Measurements from ENCODE around the gene SEMA6B. TPM values are rescaled to one million over a fixed set of nuclear protein-coding genes. Genes with fewer than 3 reads are reported as not detected.

Gene SEMA6B
- total and polyA plus RNA-seq, 2 of the 8 experiments (the other 6 are each of a cell fraction or from before 2014, with no cell fraction given), result 31.3 to 54.4 TPM

GRCh38 chr19:4606181-4606580 is 46.7 kb upstream of the SEMA6B start:
- Histone ChIP-seq H3K9ac (replicated peaks in 1 of 4; ENCODE audit: extremely low read depth in 1 of 4, low read depth in 3 of 4, low read length in 3 of 4) (no peak overlapping the region), H3K4me3 (ENCODE audit: extremely low read depth in 1 of 4, insufficient read depth in 2 of 4, low read depth in 3 of 4, low read length in 4 of 4) (no peak overlapping the region), H3K18ac (ENCODE audit: extremely low read depth, low read length) (no peak overlapping the region), H4K20me1 (replicated peaks in 1 of 2; ENCODE audit: control insufficient read depth in 1 of 2, insufficient read depth in 2 of 2, low read length in 2 of 2) (peaks cover 0 to 7% of the 10 kb centered on the region in 2 experiments), H3K9me3 (ENCODE audit: insufficient read depth in 2 of 2, low read depth in 1 of 2, low read length in 1 of 2) (no peaks in the 10 kb centered on the region), H3K27ac (ENCODE audit: low read depth, low read length) (no peak overlapping the region), H4K5ac (ENCODE audit: insufficient read length, low read depth, low read length) (no peak overlapping the region), H3K4ac (replicated peaks; ENCODE audit: insufficient read length, low read depth, low read length) (no peak overlapping the region), H3K4me2 (ENCODE audit: insufficient read depth in 1 of 2, low read depth in 2 of 2, low read length in 2 of 2) (no peak overlapping the region), H2AK5ac (ENCODE audit: low read depth, low read length) (no peak overlapping the region), H2BK20ac (ENCODE audit: low read length) (no peak overlapping the region), H3K23ac (ENCODE audit: insufficient read length) (no peak overlapping the region), H4K8ac (ENCODE audit: extremely low read depth, insufficient read depth, low read length) (no peak overlapping the region), H2AFZ (ENCODE audit: low read length) (no peak overlapping the region), H3K79me2 (ENCODE audit: control insufficient read depth in 1 of 2, insufficient read depth in 2 of 2, low read length in 2 of 2) (no peaks in the 10 kb centered on the region), H2BK15ac (ENCODE audit: low read length) (no peak overlapping the region), H2BK5ac (ENCODE audit: low read depth, low read length) (no peak overlapping the region), H3K4me1 (replicated peaks in 1 of 4; ENCODE audit: control insufficient read depth in 3 of 4, insufficient read depth in 4 of 4, low read length in 3 of 4) (peaks cover 0 to 4% (median 2%) of the 10 kb centered on the region in 4 experiments; a peak in 4 of 7 replicates), H3K23me2 (ENCODE audit: low read depth, low read length) (peaks cover 16% of the 10 kb centered on the region; the same call in 1 of the 2 replicates), H3K14ac (ENCODE audit: insufficient read length) (no peak overlapping the region), H3K56ac (replicated peaks; ENCODE audit: insufficient read length, low read depth, low read length) (no peak overlapping the region), H3K79me1 (ENCODE audit: low read depth, low read length) (no peaks in the 10 kb centered on the region), H4K91ac (replicated peaks; ENCODE audit: insufficient read length, low read length) (no peak overlapping the region), H2BK12ac (ENCODE audit: low read depth, low read length) (no peak overlapping the region), H2BK120ac (replicated peaks; ENCODE audit: low read depth, low read length) (no peak overlapping the region), H3K27me3 (replicated peaks in 1 of 4; ENCODE audit: control insufficient read depth in 3 of 4, extremely low read depth in 1 of 4, insufficient read depth in 3 of 4, low read length in 3 of 4) (peaks cover 0 to 4% (median 1%) of the 10 kb centered on the region in 4 experiments; a peak in 5 of 7 replicates), H3K36me3 (ENCODE audit: control insufficient read depth in 2 of 4, insufficient read depth in 4 of 4, low read length in 3 of 4) (no peaks in the 10 kb centered on the region)
- ChIA-PET POLR2A (ENCODE audit: partially characterized antibody) (interaction anchor here (1.3 to 3.0 kb wide), 3 partner anchors 8 to 263 kb away, joined by 3 to 15 read pairs (median 4); partner anchors contain the start of gene MPND), CTCF (ENCODE audit: partially characterized antibody) (interaction anchor here (0.6 to 6.0 kb wide), 14 partner anchors 10 to 68 kb away, joined by 3 to 57 read pairs (median 9); no protein-coding TSS in a partner anchor)
- DNase-seq (ENCODE audit: low read depth in 1 of 2, low spot score in 2 of 2), result no peak
- 87% methylated on average over 5 of the region's 5 CpGs; no CpG with 5 or more reads in 1 of the 2 experiments for WGBS, 2 experiments (ENCODE audit: extremely low coverage in 1 of 2, insufficient coverage in 1 of 2, insufficient read length in 1 of 2, insufficient replicate concordance in 2 of 2, low coverage in 1 of 2, low lambda C conversion rate in 2 of 2, missing lambda C conversion rate in 1 of 2)
- TF ChIP-seq SIRT6 (IDR thresholded peaks at IDR 0.05; ENCODE audit: low read length) (no peak), CTCF (IDR thresholded peaks at IDR 0.05; ENCODE audit: control extremely low read depth in 1 of 3, insufficient read depth in 1 of 3, low read depth in 1 of 3, low read length in 3 of 3) (no peak)
- no peak for FAIRE-seq

Measured in H1 (cell line).